Measurements from ENCODE around the gene ABLIM2.

ABLIM2 gene

DNA sequence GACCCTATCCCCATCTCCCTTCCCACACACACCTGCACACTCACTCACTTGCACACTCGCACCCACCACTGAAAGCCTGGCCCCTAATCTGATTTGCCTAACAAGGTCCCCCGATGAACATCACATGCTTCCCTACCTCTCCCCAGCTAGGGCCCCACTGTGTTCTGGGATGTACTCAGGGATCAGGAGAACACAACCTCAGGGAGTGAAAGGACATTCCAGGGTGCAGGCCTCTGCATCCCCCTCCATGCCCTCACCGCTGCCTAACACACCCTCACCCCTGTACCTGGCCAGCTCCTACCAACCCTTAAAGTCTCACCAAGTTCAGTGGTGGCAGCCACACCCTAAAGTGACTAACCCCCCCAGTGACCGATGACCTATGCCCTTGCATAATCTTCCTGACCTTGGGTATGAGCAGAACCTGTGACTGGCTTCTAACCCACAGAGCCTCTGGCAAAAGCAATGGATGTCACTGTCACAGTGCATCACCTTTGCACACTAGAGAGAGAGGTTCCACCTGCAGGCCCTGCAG, 216.6 kb downstream of the ABLIM2 start:
- DNase-seq (ENCODE audit: low read depth in 1 of 2, low spot score in 1 of 2) = no peak
- peaks cover 23% of the 10 kb centered on the region for H3K27me3 ChIP-seq (ENCODE audit: insufficient read depth, poor library complexity, severe bottlenecking)
- no peak overlapping the region for H3K4me3 ChIP-seq (replicated peaks; ENCODE audit: insufficient read depth, low read length)
- H3K27ac ChIP-seq (replicated peaks) = no peak overlapping the region
- TF ChIP-seq POLR2AphosphoS5 (IDR thresholded peaks at IDR 0.05; ENCODE audit: low read depth) (no peak), GABPA (IDR thresholded peaks at IDR 0.05; ENCODE audit: low read depth) (no peak), SPI1 (IDR thresholded peaks at IDR 0.05; ENCODE audit: borderline replicate concordance, low read depth) (no peak)
- TF ChIP-seq, protein P1, sequence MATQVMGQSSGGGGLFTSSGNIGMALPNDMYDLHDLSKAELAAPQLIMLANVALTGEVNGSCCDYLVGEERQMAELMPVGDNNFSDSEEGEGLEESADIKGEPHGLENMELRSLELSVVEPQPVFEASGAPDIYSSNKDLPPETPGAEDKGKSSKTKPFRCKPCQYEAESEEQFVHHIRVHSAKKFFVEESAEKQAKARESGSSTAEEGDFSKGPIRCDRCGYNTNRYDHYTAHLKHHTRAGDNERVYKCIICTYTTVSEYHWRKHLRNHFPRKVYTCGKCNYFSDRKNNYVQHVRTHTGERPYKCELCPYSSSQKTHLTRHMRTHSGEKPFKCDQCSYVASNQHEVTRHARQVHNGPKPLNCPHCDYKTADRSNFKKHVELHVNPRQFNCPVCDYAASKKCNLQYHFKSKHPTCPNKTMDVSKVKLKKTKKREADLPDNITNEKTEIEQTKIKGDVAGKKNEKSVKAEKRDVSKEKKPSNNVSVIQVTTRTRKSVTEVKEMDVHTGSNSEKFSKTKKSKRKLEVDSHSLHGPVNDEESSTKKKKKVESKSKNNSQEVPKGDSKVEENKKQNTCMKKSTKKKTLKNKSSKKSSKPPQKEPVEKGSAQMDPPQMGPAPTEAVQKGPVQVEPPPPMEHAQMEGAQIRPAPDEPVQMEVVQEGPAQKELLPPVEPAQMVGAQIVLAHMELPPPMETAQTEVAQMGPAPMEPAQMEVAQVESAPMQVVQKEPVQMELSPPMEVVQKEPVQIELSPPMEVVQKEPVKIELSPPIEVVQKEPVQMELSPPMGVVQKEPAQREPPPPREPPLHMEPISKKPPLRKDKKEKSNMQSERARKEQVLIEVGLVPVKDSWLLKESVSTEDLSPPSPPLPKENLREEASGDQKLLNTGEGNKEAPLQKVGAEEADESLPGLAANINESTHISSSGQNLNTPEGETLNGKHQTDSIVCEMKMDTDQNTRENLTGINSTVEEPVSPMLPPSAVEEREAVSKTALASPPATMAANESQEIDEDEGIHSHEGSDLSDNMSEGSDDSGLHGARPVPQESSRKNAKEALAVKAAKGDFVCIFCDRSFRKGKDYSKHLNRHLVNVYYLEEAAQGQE (IDR thresholded peaks at IDR 0.05; ENCODE audit: insufficient replicate concordance, low read depth) = no peak
- TF ChIP-seq, protein P2, sequence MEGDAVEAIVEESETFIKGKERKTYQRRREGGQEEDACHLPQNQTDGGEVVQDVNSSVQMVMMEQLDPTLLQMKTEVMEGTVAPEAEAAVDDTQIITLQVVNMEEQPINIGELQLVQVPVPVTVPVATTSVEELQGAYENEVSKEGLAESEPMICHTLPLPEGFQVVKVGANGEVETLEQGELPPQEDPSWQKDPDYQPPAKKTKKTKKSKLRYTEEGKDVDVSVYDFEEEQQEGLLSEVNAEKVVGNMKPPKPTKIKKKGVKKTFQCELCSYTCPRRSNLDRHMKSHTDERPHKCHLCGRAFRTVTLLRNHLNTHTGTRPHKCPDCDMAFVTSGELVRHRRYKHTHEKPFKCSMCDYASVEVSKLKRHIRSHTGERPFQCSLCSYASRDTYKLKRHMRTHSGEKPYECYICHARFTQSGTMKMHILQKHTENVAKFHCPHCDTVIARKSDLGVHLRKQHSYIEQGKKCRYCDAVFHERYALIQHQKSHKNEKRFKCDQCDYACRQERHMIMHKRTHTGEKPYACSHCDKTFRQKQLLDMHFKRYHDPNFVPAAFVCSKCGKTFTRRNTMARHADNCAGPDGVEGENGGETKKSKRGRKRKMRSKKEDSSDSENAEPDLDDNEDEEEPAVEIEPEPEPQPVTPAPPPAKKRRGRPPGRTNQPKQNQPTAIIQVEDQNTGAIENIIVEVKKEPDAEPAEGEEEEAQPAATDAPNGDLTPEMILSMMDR (IDR thresholded peaks at IDR 0.05; ENCODE audit: insufficient read depth, low read length) = no peak

DNA sequence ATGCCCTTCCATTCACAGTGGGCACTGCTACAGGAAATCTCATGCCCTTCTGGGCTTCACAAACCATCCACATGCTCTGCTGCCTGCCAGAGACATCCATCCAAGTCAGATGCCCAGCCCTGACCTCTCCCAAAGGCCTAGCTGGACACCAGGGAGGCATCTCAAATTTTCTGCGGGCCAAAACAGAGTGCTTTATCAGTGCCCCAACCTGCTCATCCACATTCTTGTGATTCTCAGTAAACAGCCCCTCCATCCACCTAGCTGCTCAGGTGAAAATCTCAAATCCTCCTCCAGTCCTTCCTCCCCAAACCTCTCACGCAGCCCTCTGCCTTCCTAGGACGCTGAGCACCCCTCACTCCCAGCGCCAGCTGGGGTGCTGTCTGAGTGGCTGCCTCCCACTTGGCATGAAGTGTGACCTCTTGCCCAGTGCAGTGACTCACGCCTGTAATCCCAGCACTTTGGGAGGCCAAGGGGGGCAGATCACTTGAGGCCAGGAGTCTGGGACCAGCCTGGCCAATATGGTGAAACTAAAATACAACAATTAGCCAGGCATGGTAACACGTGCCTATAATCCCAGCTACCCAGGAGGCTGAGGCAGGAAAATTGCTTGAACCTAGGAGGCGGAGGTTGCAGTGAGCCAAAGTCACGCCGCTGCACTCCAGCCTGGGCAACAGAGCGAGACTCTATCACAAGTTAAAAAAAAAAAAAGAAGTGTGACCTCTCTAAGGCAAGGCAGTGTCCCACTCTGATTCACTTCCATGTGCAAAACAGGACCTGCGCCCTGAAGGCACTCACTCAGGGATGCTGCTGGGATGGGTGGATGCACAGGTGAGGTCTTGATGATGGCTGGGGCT, 217.3 kb downstream of the ABLIM2 start:
- no peak overlapping the region for H3K27ac ChIP-seq (replicated peaks)
- DNase-seq (ENCODE audit: low read depth in 1 of 2, low spot score in 1 of 2) = no peak
- H3K4me3 ChIP-seq (replicated peaks; ENCODE audit: insufficient read depth, low read length) = no peak overlapping the region
- H3K27me3 ChIP-seq (ENCODE audit: insufficient read depth, poor library complexity, severe bottlenecking) = peaks cover 27% of the 10 kb centered on the region
- TF ChIP-seq SPI1 (IDR thresholded peaks at IDR 0.05; ENCODE audit: borderline replicate concordance, low read depth) (no peak), GABPA (IDR thresholded peaks at IDR 0.05; ENCODE audit: low read depth) (no peak), POLR2AphosphoS5 (IDR thresholded peaks at IDR 0.05; ENCODE audit: low read depth) (no peak)
- TF ChIP-seq, protein P1 (IDR thresholded peaks at IDR 0.05; ENCODE audit: insufficient replicate concordance, low read depth) = no peak
- TF ChIP-seq, protein P2 (IDR thresholded peaks at IDR 0.05; ENCODE audit: insufficient read depth, low read length) = no peak

DNA sequence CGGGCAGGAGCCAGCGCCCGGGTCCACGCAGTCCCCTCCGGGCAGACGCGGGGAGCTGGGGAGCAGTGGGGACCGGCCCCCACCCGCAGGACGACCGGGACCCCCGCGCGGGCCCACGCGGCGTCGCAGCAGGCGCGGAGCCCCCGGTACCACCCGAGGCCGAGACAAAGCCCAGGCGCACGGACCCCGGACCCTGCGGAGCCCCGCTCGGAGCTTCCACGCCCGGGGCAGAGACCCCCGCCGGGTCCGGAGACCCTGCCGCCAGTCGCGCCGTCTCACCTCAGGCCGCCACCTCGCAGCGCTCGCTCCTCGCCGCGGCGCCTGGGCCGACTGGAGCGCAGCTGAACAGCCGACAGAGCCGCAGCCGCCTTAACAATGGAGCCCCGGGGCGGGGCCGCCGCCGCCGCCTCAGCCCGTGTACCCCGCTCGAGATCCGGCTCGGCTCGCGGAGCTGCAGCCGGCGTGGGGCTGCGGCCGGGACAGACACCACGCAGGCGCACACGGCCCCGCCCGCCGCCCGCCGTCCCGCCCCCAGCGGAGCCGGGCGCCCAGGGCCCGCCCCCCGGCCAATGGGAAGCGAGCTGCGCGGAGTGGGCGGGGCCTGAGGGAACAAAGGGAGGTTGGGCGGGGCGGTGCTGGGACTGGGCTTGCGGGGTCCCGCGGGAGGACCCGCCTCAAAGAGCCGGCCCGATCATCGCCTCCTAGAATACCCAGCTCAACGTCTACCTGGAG, 219.1 kb downstream of the ABLIM2 start, which contains the start of gene AFAP1:
Gene AFAP1, minus strand, starts transcription at position 485 of the 732 bp plus-strand sequence. CDS start 67,783 bp downstream, outside the sequence.
- H3K27me3 ChIP-seq (ENCODE audit: insufficient read depth, poor library complexity, severe bottlenecking) = peaks cover 30% of the 10 kb centered on the region
- no peak within 1 kb of the TSS for H3K4me3 ChIP-seq (replicated peaks; ENCODE audit: insufficient read depth, low read length)
- DNase-seq (ENCODE audit: low read depth in 1 of 2, low spot score in 1 of 2) = no peak
- TF ChIP-seq, protein P2 (IDR thresholded peaks at IDR 0.05; ENCODE audit: insufficient read depth, low read length) = no peak
- TF ChIP-seq POLR2AphosphoS5 (IDR thresholded peaks at IDR 0.05; ENCODE audit: low read depth) (no peak), GABPA (IDR thresholded peaks at IDR 0.05; ENCODE audit: low read depth) (no peak), SPI1 (IDR thresholded peaks at IDR 0.05; ENCODE audit: borderline replicate concordance, low read depth) (no peak)
- TF ChIP-seq, protein P1 (IDR thresholded peaks at IDR 0.05; ENCODE audit: insufficient replicate concordance, low read depth) = no peak
- no peak within 1 kb of the TSS for H3K27ac ChIP-seq (replicated peaks)
